Measurements from ENCODE around the gene WNT2B.
A peak's percentile ranks its signal among the peaks of the same experiment; 100 is the strongest.

WNT2B gene

DNA sequence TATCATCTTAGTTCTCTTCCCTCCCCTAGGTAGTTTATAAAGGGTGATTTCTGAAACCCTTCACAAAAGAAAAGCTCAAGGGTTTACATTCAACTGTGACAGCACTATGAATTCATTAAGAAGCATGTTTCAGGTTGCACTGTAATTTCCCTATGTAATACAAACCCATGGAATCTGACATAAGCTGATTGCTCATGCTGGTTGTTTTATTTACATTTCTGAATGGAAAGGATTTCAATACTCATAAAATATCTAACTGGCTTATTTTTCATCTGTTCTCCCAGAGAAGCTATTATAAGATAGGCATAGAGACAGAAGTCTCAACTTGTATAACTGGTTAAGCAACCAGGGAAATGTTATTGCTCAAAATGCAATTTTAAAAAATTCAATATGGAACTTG is 20.5 kb downstream of the WNT2B start:
- DNase-seq: peak; percentile 71

DNA sequence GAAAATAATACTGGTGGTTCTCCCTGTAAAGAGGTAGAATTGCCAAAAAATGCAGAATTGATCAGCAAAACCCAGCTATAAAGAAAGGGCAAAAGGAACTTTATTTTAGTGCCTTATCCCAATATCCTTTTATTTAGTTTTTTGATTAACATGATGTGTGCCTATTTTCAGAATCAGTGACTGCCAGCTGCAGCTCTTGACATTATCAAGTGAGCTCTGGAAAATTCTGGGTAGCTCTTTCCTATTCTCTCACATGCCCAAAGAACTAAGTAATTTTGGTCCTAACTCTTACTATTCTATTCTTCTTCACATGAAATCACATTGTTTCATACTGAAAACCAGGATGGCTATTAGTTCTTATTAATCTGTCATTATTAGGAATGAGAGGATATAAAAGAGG is 22.1 kb downstream of the WNT2B start:
- DNase-seq: no peak

DNA sequence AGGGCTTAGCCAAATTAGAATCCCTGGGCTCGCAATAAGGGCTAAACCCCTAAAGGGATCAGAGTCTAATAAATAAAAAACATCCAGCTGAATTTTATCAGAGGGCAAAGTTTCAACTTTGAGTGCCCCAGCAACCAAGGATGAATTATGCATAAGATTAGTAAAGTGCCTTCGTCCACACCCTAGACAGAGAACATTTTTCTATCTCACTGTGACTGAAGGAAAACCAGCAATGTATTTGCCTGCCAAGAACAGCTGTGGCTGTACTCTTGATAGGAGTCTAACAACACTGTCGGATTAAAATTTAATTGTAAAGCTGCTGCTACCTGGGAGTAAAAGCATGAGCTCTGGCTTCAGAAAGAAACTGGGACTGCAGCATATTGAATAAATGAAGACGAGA is 23.3 kb downstream of the WNT2B start:
- DNase-seq: no peak

DNA sequence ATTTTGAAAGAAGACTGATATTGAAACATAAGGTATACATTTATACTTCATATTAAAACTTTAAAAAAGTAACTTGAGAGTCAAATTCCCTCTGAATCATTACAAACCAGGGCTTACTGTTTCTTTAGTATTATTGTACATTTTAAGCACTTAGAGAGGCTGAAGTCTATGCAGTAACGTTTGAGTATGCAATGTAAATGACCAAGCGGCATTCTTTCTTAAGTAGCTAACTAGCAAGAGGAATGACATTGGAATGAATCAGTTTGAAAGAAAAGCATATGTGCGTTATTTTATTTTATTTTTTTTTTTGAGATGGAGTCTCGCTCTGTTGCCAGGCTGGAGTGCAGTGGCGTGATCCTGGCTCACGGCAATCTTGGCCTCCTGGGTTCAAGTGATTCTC is 24.3 kb downstream of the WNT2B start:
- peak; percentile 92 for DNase-seq

DNA sequence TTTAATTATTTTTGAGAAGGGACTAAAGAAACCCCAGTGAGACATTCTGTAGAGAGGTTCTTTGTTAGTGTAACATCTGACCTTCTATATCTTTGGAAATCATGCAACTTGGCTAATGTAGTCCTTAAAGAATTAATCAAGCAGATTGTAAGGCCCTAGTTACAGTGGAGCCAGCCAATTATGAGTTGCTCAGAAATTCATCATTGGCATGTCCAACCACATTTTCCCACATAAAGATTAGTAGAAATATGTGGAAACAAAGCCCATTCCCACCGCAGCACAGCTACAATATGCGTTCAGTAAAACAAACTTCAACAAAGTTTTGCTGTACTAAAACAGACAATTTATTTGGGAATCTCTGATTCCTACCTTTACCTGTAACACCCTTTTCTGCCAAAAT is 27.8 kb downstream of the WNT2B start:
- peak; percentile 76 for DNase-seq

DNA sequence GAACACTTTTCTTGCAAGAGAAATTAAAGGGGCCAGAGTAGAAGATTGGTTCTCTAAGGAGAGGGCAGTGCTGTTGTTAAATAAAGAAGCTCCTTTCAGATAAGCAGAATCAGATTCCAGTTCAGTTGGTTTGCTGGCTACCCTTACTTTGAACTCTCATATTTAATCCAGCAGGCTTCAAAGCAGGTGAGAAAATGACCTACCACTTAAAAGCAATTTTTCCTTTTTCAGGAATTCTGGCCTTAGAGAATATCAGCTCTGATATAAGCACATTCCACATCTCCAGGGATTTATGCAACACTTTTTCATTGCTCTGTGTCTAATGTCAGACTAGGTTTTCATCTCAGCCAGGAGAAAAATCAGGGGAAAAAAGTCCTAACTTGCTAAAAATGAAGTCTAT is 28.7 kb downstream of the WNT2B start:
- no peak for DNase-seq

DNA sequence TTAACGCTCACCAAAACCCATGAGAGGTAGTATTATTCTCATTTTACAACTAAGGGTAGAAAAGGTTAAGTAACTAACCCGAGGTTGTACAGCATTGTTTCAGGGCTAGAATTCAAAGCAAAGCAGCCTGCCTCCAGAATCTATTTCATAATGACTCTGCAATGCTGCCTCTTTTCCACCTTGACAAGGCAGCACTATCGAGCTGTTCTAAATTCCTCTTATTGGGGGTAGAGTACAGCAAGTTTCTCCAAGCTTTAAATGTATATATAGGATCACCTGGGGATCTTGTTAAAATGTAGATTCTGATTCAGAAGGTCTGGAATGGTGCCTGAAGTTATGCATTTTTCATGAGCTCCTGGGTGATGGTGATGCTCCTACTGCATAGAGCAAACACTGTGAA is 30.1 kb downstream of the WNT2B start:
- DNase-seq: no peak

DNA sequence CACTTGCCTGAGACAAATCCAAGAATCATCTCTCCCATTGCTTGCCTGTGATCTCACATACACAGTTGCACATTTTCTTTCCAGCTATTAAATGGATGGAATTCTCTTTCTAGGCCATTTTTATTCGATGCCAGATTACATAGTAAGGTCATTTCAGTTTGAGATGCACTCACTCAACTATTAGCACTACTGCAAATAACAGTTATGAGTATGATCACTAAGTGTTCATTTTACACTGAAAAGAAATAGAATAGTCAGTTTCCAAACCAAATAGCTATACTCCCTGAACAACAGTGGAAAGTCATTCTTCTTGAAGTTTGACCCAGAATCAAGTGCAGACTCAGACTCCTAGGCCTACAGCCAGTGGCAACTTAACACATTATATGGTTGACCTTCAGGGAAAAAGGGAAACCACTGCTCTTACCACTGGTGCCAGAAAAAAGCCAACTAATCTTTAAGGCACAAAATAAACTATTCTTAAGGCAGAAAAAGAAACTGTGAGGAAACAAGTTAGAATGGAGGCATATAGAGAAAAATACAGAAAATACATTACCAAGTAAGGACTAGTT is 31.5 kb downstream of the WNT2B start:
- peak; percentile 45 for DNase-seq

DNA sequence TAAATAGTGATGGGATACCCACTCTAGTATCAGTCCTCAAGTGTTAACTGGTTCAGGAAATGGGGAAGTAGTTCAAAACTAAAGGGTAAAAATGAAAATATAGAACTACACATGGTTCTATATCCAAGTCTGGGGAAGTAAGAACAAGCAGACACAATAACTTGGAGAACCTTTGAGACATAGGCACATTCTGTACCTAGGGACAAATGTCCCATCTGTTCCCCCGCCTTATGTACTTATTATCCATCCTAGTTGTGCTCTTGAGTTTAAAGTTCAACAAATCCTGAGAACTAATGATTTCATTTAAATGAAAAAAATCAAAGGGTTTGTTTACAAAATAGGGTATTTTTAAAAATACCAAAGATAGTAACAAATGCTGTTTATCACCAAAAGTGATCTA is 32.5 kb downstream of the WNT2B start:
- DNase-seq: no peak

DNA sequence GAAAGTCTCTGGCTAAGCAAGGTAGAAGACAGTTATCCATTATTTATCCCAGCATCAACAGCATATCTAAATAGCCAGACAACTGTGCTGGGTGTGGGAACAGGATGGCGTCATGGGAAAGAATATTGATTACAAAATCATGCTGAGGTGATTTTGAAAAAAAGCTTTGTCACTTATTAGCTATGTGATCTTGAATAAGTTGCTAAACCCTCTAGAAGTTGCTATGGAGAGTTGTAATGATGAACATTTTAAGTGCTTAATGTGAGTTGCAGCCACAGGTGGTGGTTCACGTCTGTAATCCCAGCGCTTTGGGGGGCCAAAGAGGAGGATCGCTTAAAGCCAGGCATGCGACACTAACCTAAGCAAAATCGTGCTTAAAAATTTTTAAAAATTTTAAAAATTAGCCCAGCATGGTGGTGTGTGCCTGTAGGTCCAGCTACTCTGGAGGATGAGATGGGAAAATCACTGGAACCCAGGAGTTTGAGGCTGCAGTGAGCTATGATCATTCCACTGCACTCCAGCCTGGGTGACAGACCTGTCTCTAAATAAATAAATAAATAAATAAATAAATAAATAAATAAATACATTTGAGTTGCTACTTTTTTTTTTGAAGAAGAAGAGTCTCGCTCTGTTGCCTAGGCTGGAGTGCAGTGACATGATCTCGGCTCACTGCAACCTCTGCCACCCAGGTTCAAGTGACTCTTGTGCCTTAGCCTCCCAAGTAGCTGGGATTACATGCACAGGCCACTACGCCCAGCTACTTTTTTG is 33.6 kb downstream of the WNT2B start:
- DNase-seq: no peak

DNA sequence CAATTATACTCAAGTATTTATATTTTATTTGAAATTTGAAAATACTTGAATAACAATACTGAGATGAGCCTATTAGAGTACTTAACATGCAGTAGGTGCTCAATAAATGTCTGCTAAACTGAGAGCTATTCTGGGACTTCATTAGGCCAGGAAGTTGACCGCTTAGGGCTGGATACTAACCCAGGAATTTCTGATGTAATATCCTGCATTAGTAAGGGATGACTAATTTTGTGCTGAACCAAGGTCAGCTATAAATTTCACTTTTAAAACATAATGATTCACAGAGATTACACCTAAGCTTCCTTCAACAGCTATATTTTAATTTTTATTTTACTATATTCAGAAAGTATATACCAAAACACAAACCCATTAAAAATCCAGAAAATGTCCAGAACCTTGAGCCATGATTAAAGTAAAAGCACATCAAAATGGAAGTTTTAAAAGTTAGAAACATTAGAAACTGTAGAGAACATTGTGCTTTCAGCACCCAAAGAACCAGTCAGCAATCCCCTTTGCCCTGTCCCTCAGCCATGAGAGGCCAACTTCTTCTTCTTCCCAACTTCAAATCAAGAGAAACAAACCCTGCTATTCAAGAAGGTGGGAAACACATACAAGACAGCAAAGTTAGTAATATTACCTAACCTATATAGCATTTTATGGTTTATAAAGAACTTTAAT is 35.4 kb downstream of the WNT2B start:
- peak; percentile 95 for DNase-seq

DNA sequence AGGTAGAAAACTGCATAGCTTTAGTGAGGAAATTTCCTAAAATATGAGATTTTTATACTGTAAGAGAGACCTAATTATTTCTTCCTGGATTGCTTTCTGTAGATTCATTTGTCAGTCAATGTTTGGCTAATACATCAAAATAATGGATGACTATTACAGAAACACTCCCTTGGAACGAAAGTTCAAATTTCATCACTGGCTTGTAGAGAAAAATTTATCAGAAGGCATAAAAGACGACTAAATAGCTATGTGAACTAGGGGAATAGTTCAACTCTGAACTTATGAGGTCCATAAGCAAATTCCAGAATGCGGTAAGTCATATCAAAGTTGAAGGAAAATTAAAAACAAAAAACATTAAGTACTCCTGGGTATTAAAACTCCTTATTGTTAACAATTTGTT is 36.0 kb downstream of the WNT2B start:
- DNase-seq: peak; percentile 76

DNA sequence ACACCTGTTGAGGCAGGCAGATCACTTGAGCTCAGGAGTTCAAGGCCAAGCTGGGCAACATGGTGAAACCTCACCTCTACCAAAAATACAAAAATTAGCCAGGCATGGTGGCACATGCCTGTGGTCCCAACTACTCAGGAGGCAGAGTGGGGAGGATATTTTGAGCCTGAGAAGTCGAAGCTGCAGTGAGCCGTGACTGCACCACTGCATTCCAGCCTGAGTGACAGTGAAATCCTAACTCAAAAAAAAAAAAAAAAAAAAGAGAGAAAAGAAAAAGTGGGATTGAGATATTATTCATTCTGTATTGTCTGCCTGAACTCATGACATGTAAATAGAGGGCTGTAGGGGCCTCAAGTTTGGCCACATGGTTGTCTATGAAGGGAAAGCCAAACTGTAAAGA is 37.3 kb downstream of the WNT2B start:
- peak; percentile 65 for DNase-seq

DNA sequence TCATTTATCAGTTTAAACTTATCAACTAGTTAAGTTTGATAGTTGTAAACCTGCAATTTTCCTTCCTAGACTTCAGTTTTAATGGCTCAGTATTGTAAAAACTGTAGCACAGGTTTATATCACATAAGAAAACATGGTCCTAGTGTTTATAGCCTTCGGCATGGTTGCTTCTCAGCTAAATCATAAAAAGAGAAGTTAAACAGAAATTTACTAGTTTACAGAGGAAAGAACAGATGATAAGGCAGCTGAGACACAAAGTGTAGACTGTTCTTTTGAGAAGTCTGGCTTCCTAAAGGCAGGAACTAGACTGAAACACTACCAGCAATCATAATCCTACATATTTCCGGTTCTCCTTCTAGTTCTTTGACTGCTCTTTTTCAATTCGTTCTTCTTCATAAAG is 39.8 kb downstream of the WNT2B start:
- DNase-seq: no peak

DNA sequence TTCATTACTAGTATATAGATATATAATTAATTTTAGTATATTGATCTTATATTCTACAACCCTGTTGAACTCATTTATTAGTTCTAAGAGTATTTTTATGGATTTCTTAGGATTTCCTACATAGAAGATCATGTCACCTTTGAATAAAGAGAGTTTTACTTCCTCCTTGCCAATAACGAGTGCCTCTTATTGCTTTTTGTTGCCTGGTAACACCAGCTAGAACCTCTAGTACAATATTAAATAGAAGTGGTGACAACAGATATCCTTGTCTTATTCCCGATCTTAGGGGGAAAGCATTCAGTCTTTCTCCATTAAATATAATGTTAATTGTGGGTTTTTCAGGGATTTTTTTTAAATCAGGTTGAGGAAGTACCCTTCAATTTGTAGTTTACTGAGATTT is 40.8 kb downstream of the WNT2B start:
- no peak for DNase-seq

DNA sequence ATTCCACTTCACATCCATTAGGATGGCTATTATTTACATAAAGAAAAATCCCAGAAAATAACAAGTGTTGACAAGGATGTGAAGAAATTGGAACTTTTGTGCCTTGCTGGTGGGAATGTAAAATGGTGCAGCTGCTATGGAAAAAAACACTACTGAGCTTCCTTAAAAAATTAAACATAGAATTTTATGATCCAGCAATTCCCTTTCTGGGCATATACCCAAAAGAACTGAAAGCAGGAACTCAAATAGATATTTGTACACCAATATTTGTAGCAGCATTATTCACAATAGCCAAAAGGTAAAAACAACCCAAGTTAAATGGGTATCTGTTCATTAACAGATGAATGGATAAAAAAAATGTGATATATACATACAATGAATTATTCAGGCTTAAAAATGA is 45.6 kb downstream of the WNT2B start:
- no peak for DNase-seq

DNA sequence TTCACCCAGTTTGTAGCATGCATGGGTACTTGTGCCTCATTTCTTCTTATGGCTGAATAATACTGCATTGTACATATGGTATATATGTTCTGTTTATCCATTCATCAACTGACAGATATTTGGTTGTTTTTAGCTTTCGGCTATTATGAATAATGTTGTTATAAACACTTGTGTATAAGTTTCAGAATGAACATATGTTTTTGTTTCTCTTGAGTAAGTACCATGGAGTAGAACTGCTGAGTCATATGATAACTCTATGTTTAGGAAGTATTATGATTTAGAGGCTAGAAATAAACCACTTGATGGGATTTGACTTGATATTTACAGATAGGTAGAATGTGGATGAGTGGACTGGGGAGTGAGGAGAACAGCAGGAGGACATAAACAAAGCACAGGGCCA is 48.6 kb downstream of the WNT2B start:
- no peak for DNase-seq

DNA sequence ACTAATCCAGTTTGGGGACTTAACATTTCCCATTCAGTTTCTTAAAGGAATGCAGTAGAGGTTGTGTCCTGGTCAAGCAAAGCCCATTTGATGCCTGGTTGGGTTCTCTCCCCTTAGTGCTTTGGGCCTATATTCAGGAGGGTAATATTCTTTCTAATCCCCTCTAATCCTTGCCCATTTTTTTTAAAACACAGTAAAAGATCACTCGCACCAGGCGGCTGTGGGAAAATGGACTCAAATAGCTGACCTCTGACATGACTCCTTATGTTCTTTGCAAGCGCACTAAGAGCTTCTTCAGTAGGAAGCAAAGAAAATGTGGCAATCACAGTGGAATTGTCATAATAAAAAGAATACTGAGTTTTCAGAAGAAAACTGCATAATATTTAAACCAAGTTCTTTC is 49.9 kb downstream of the WNT2B start:
- DNase-seq: no peak

DNA sequence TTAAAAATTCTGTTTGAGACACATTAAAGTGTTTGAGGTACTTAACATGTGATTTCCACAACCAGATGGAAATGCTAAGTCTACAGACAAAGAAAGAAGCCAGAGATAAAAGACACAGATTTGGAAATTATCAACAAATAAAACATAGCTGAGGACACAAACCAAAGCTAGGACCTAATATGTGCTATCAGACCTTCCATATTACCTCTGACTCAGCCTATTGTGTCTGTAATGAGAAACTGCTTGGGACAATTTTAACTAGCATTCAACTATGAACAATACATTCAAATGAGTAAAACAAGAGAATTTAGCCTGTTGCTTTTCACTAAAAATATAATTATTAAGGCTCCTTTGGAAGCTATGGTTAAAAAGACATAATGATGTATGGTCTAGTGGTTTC is 54.6 kb downstream of the WNT2B start:
- no peak for DNase-seq

DNA sequence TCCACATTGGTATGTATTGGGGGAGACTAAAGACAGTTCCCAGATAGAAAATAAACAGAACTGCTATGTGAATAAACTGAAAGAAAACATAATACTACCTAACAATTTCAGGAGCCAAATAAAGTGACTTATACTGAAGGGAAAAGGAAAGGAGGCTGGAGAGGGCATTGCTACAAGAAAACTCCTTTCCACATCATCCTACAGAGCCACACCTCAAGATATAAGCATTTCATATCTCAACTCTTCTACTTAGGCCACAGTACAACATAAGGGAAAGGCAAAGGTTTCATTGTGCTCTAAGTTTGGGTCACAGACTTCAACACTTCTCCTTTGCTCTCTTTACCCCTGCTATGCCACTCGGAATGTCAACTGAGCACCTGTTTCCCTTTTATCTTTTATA is 55.3 kb downstream of the WNT2B start:
- no peak for DNase-seq

DNA sequence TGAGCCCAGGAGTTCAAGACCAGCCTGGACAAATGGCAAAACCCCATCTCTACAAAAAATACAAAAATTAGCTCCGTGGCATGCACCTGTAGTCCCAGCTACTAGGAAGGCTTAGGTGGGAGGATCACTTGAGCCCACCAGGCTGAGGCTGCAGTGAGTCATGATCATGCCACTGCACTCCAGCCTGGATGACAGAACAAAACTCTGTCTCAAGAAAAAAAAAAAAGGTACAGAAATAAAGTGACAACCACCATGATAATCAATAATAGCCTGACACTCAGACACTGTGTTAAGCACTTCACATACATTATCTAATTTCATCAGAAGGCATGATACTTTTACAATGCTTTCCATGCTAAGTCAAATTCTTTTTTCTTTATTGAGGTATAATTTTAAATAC is 57.0 kb downstream of the WNT2B start:
- no peak for DNase-seq

DNA sequence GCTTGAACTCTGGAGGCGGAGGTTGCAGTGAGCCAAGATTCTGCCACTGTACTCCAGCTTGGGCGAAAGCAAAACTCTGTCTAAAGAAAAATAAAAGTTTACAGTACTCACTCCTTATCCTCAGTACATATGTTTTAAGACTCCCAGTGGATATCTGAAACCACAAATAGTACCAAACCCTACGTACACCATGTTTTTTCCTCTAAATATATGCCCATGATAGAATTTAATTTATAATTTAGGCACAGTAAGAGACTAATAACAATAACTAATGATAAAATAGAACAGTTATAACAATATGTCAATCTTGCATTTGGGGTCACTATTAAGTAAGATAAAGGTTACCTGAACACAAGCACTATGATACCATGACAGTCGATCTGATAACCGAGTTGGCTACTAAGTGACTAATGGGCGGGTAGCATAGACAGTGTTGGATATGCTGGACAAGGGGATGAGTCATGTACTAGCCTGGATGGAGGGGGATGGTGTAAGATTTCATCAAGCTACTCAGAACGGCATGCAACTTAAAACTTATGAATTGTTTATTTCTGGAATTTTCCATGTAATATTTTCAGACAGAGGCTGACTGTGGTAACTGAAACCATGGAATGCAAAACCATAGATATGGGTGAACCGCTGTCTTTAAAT is 66.5 kb downstream of the WNT2B start:
- DNase-seq: peak; percentile 85

DNA sequence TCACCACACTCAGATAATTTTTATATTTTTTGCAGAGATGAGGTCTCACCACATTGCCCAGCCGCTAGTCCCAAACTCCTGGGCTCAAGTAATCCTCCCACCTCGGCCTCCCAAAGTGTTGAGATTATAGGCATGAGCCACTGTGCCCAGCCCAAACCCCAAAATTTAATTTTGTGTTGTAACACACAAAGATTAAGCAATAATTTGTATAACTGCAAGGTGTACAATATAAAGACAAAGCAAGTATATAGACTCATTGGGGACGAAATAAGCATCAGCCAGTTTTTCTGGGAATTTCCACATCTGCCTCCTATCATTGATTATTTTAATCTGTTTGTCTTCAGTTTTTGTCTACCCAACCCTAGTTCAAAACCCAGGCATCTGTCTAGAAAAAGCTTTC is 67.5 kb downstream of the WNT2B start:
- no peak for DNase-seq
